NCI-H82 treated with DMSO at 0.1 percent for 48 hours (cell line): ENCODE results near the gene ACAP3.
"Not testable (repeated sequence)": the region's sequence is repeated elsewhere in the genome, so short reads cannot be mapped to it uniquely, and the experiment has no call there.

Experiments
- DNase-seq: peaks from one replicate; lab custom pipeline; 2025; ENCODE audit not compliant: unreplicated experiment; lab: John Stamatoyannopoulos, UW

The ACAP3 gene

GRCh38 chr1:1248009-1248913 is 59.5 kb downstream of the ACAP3 start:
- DNase-seq = not testable (repeated sequence)

GRCh38 chr1:1247341-1247913 is 60.3 kb downstream of the ACAP3 start:
- no peak for DNase-seq

DNA sequence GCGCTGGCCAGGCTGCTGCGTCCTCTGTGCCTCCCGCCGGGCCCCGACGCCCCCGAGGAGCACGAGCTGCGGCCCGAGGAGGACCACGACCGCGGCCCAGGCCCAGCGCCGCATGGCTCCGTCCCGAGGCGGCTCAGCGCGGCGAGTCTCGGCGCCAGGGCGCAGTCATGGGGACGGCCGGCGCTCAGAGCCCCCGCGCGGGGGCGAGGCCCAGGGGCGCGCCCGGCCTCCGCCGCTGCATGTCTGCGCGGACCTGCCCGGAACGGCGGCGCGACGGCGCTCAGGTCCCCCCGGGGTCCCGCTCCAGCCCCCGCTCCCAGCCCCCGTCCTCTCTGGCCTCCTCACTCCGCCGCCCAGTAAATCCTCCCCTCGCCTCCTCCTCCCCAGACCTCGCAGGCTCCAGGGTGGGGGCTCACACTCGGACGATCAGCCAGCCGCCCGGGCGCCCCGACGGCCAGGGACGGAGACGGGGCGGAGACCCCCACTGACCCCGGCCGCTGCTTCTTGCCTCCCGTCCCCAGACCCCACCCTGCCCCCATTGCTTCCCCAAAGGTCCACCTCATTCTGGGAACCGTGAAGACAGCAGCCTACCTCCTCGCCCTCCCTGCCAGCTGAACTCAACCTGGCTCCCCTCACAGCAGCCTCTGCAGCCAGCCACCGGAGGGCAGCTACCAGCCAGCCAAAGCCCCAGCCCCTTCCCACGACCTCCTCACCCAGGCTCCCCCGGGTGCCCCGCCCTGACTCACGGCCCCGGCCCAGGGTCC is 61.0 kb downstream of the ACAP3 start, which contains the start of gene C1QTNF12:
Gene C1QTNF12, minus strand, starts transcription at position 146 of the 764 bp plus-strand sequence. Its CDS starts 32 bp downstream, at position 114.
- no peak for DNase-seq

GRCh38 chr1:1245817-1246576 is 61.7 kb downstream of the ACAP3 start:
- no peak for DNase-seq

GRCh38 chr1:1245178-1245816 is 62.4 kb downstream of the ACAP3 start:
- DNase-seq = no peak

DNA sequence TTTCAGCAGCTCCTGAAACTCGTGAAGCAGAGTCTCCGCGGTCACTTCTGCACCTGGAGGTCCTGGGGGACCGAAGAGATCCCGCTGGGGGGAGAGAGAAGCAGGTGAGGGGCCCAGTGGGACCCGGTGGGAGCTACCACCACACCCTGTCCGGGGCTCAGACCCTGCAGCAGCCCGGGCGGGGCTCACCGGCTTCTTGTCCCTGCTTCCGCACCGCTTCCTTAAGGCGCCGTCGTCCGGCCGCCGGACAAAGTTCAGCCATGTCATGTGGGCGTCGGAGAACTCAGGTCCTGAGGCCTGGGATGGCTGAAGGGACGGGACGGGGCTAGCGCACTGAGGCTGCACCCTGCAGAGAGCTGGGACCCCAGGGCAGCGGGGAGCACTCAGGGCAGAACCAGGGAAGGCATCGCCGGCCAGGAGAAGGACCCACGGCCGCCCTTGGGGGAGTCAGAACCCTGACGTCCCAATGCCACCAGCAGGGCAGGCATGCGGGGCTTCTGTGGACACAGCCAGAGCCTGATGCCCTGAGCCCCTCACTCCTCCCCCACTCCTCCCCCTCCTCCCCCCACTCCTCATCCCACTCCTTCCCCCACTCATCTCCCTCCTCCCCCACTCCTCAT is 63.4 kb downstream of the ACAP3 start:
- DNase-seq = no peak

DNA sequence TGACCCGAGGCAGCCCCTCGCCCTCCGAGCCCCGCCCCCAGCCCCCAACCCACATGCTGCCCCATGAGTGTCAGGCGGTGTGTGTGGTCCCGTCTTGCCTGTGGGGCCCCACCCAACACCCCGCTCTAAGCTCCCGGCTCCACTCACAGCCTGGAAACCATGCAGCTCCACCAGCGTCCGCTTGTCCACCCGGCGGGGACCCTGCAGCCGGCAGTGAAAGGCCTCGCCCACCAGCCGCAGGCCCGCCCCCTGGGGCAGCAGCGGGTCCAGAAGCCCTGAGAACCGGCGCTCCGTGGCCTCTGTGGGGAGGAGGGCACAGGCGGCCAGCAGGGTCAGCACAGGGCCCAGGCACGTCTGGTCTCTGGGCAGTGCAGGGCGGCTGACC is 63.9 kb downstream of the ACAP3 start:
- no peak for DNase-seq

GRCh38 chr1:1243266-1243660 is 64.5 kb downstream of the ACAP3 start:
- no peak for DNase-seq

GRCh38 chr1:1242461-1243265 is 65.1 kb downstream of the ACAP3 start:
- DNase-seq = no peak
